ENCODE data around the gene RPS15.

The RPS15 gene

DNA sequence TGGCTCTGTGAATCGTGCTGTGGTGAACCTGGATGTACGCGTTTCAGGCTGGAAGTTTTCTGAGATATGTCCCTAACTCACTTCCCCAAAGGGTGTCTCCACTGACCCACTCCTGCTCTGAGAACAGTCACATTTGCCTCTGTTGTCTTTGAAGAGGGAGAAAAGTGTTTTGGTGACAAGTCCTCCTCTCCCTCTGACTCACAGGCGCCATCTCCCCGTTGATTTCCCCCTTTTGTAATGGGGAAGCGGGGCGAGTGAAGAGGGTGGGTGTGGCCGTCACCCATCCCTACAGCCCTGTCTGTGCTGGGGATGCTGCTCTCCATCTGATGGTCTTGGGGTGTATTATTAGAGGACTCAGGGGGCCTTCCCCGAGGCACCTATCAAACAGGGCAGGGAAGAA is 21.3 kb downstream of the RPS15 start:
- no peak overlapping the region for H3K4me2 ChIP-seq (ENCODE audit: low read length)
- no peak overlapping the region for H3K4me3 ChIP-seq (ENCODE audit: low read depth, low read length, poor library complexity, severe bottlenecking)
- TF ChIP-seq CTCF (IDR thresholded peaks at IDR 0.05; ENCODE audit: low read length) = no peak
- TF ChIP-seq EZH2 (IDR thresholded peaks at IDR 0.05; ENCODE audit: borderline replicate concordance, low read length) = no peak
- H3K9me2 ChIP-seq (ENCODE audit: low read depth, low read length) = no peaks in the 10 kb centered on the region
- H4K20me1 ChIP-seq (ENCODE audit: insufficient read depth, low read length) = no peaks in the 10 kb centered on the region
- no peaks in the 10 kb centered on the region for H3K36me3 ChIP-seq (ENCODE audit: insufficient read depth, low read length)
- H3K27me3 ChIP-seq (ENCODE audit: insufficient read depth, low read length) = no peaks in the 10 kb centered on the region; the same call in 1 of the 2 replicates
- no peaks in the 10 kb centered on the region for H3F3A ChIP-seq (ENCODE audit: insufficient read depth, low read length)
- no peak overlapping the region for H3K9ac ChIP-seq (ENCODE audit: low read length)
- no peak overlapping the region for H2AFZ ChIP-seq (ENCODE audit: low read length)
- H3K27ac ChIP-seq (ENCODE audit: low read depth, low read length, poor library complexity, severe bottlenecking) = no peak overlapping the region
- H3K9me3 ChIP-seq (ENCODE audit: low read length) = no peaks in the 10 kb centered on the region
- peaks cover 3% of the 10 kb centered on the region for H3K4me1 ChIP-seq (ENCODE audit: insufficient read depth, low read length, severe bottlenecking)
- no peaks in the 10 kb centered on the region for H3K79me2 ChIP-seq (ENCODE audit: insufficient read depth, low read length)

DNA sequence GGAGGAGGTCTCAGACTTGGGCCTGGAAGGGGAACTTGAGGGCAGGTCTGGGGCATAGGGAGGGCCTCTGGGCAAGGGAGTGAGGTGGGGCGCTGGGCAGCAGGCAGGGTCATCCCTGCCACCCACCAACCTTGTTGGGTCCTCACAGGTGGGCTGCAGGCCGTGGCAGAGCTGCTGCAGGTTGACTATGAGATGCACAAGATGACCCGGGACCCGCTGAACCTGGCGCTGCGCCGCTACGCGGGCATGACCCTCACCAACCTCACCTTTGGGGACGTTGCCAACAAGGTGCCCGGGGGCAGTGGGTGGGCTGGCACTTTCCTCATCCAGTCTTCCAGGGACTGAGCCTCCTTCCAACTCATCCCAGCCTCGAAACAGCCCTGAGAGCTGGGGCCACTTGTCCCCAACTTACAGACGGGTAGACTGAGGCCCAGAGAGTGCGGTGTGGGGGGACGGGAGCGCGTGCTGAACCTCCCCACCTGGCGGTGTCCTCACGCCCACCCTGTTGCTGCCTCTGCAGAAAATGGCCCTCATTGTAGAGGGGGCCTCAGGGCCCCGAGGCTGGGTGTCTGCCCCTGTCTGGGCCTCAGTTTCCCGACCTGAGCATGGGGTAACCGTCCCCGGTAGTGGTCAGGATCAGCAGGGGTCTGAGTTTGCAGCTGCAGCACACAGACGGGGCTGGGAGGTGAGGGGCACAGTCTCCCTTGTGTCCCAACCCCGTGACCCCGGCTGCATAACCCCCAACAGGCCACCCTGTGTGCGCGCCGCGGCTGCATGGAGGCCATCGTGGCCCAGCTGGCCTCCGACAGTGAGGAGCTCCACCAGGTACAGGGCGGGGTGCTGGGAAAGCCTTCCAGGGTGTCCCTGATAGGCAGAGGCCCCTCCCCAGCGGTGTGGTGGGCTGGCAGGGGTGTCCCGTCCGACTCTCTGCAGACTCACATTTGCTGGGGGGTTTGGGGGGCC is 22.1 kb downstream of the RPS15 start:
- Histone ChIP-seq H3K36me3 (ENCODE audit: insufficient read depth, low read length) (no peaks in the 10 kb centered on the region), H2AFZ (ENCODE audit: low read length) (no peak overlapping the region), H3K27ac (ENCODE audit: low read depth, low read length, poor library complexity, severe bottlenecking) (no peak overlapping the region), H3K9me2 (ENCODE audit: low read depth, low read length) (no peaks in the 10 kb centered on the region), H3K79me2 (ENCODE audit: insufficient read depth, low read length) (no peaks in the 10 kb centered on the region), H3K4me1 (ENCODE audit: insufficient read depth, low read length, severe bottlenecking) (no peaks in the 10 kb centered on the region), H3F3A (ENCODE audit: insufficient read depth, low read length) (no peaks in the 10 kb centered on the region), H3K9me3 (ENCODE audit: low read length) (no peaks in the 10 kb centered on the region), H3K4me2 (ENCODE audit: low read length) (no peak overlapping the region), H3K4me3 (ENCODE audit: low read depth, low read length, poor library complexity, severe bottlenecking) (no peak overlapping the region), H3K27me3 (ENCODE audit: insufficient read depth, low read length) (no peaks in the 10 kb centered on the region; the same call in 1 of the 2 replicates), H3K9ac (ENCODE audit: low read length) (no peak overlapping the region), H4K20me1 (ENCODE audit: insufficient read depth, low read length) (no peaks in the 10 kb centered on the region)
- TF ChIP-seq CTCF (IDR thresholded peaks at IDR 0.05; ENCODE audit: low read length) (no peak), EZH2 (IDR thresholded peaks at IDR 0.05; ENCODE audit: borderline replicate concordance, low read length) (no peak)

- Histone ChIP-seq H3F3A (ENCODE audit: insufficient read depth, low read length) (no peaks in the 10 kb centered on the region), H3K36me3 (ENCODE audit: insufficient read depth, low read length) (no peaks in the 10 kb centered on the region), H3K4me1 (ENCODE audit: insufficient read depth, low read length, severe bottlenecking) (no peaks in the 10 kb centered on the region), H4K20me1 (ENCODE audit: insufficient read depth, low read length) (no peaks in the 10 kb centered on the region), H3K9me2 (ENCODE audit: low read depth, low read length) (no peaks in the 10 kb centered on the region), H3K27me3 (ENCODE audit: insufficient read depth, low read length) (no peaks in the 10 kb centered on the region; the same call in 1 of the 2 replicates), H3K27ac (ENCODE audit: low read depth, low read length, poor library complexity, severe bottlenecking) (no peak overlapping the region), H3K4me2 (ENCODE audit: low read length) (no peak overlapping the region), H3K9me3 (ENCODE audit: low read length) (no peaks in the 10 kb centered on the region), H3K4me3 (ENCODE audit: low read depth, low read length, poor library complexity, severe bottlenecking) (no peak overlapping the region), H3K9ac (ENCODE audit: low read length) (no peak overlapping the region), H3K79me2 (ENCODE audit: insufficient read depth, low read length) (no peaks in the 10 kb centered on the region), H2AFZ (ENCODE audit: low read length) (no peak overlapping the region)
- TF ChIP-seq EZH2 (IDR thresholded peaks at IDR 0.05; ENCODE audit: borderline replicate concordance, low read length) (no peak), CTCF (IDR thresholded peaks at IDR 0.05; ENCODE audit: low read length) (no peak)
Measured at GRCh38 chr19:1461862-1462261, 23.7 kb downstream of the RPS15 start.
